Trophoblast cell (in vitro differentiated cells and primary cell): ENCODE data around the gene PRC1.

Experiments used
- DNase-seq, 2 donors: peaks; one replicate each; pipeline ENCODE4 v3.0.0-alpha.2; 2016
- H2AFZ ChIP-seq: 2 replicates; pipeline ENCODE4 v1.6.1; 2013; ENCODE audit warnings: low read length, moderate library complexity, mild to moderate bottlenecking; ENCODE audit not compliant: insufficient read depth, poor library complexity
- H2AK5ac ChIP-seq: 2 replicates; pipeline ENCODE4 v1.6.1; 2013; ENCODE audit warnings: mild to moderate bottlenecking, low read length
- H2BK120ac ChIP-seq: 2 replicates; pipeline ENCODE4 v1.6.1; 2013; ENCODE audit warnings: low read length, mild to moderate bottlenecking, moderate library complexity; ENCODE audit not compliant: insufficient read depth, poor library complexity
- H2BK12ac ChIP-seq: 2 replicates; pipeline ENCODE4 v1.6.1; 2013; ENCODE audit warnings: mild to moderate bottlenecking, low read length, moderate library complexity
- H2BK5ac ChIP-seq: 2 replicates; pipeline ENCODE4 v1.6.1; 2013; ENCODE audit warnings: low read length, low read depth, moderate library complexity, mild to moderate bottlenecking; ENCODE audit not compliant: poor library complexity
- H3K14ac ChIP-seq: 2 replicates; pipeline ENCODE4 v1.6.1; 2013; ENCODE audit warnings: mild to moderate bottlenecking, low read length
- H3K18ac ChIP-seq: 2 replicates; pipeline ENCODE4 v1.6.1; 2013; ENCODE audit warnings: mild to moderate bottlenecking, low read length
- H3K23ac ChIP-seq: 2 replicates; pipeline ENCODE4 v1.6.1; 2013; ENCODE audit warnings: low read length
- H3K27ac ChIP-seq: 2 replicates; pipeline ENCODE4 v1.5.1; 2013; ENCODE audit warnings: low read depth, mild to moderate bottlenecking, inconsistent platforms, low read length, moderate library complexity
- H3K27me3 ChIP-seq: 2 replicates; pipeline ENCODE4 v1.6.1; 2013; ENCODE audit warnings: inconsistent platforms, mild to moderate bottlenecking, low read length, moderate library complexity; ENCODE audit not compliant: insufficient read depth
- H3K36me3 ChIP-seq, 2 experiments: 1 replicate in 1 of 2; 2 replicates in 1 of 2; pipeline ENCODE4 v1.6.1; 2013; ENCODE audit warnings: low read length in 2 of 2, mild to moderate bottlenecking in 2 of 2, moderate library complexity in 1 of 2; ENCODE audit not compliant: insufficient read depth in 2 of 2, control insufficient read depth in 1 of 2
- H3K4ac ChIP-seq: 2 replicates; pipeline ENCODE4 v1.6.1; 2013; ENCODE audit warnings: low read depth, mild to moderate bottlenecking, low read length, moderate library complexity
- H3K4me1 ChIP-seq, 2 experiments: 1 replicate in 1 of 2; 2 replicates in 1 of 2; pipeline ENCODE4 v1.6.1; 2013; ENCODE audit warnings: low read length in 2 of 2, mild to moderate bottlenecking in 2 of 2, moderate library complexity in 1 of 2; ENCODE audit not compliant: insufficient read depth in 2 of 2, control insufficient read depth in 1 of 2
- H3K4me2 ChIP-seq: 2 replicates; pipeline ENCODE4 v1.6.1; 2013; ENCODE audit warnings: inconsistent platforms, mild to moderate bottlenecking, low read length, moderate library complexity
- H3K4me3 ChIP-seq: 2 replicates; pipeline ENCODE4 v1.5.1; 2013; ENCODE audit warnings: mild to moderate bottlenecking, low read depth, low read length, inconsistent platforms
- H3K79me1 ChIP-seq: one replicate; pipeline ENCODE4 v1.6.1; 2013; ENCODE audit warnings: low read length
- H3K79me2 ChIP-seq: 2 replicates; pipeline ENCODE4 v1.6.1; 2013; ENCODE audit warnings: low read length, mild to moderate bottlenecking; ENCODE audit not compliant: control insufficient read depth, insufficient read depth, poor library complexity
- H3K9ac ChIP-seq: 2 replicates; pipeline ENCODE4 v1.6.1; 2013; ENCODE audit warnings: mild to moderate bottlenecking, low read length
- H3K9me3 ChIP-seq: 2 replicates; pipeline ENCODE4 v1.6.1; 2013; ENCODE audit warnings: low read depth, mild to moderate bottlenecking, control low read depth, inconsistent platforms, low read length; ENCODE audit not compliant: insufficient read depth
- H4K12ac ChIP-seq: 2 replicates; pipeline ENCODE4 v1.6.1; 2013; ENCODE audit warnings: low read depth, mild to moderate bottlenecking, low read length, moderate library complexity
- H4K8ac ChIP-seq: 2 replicates; pipeline ENCODE4 v1.6.1; 2013; ENCODE audit warnings: low read depth, mild to moderate bottlenecking, low read length, moderate library complexity
- H4K91ac ChIP-seq: one replicate; pipeline ENCODE4 v1.6.1; 2013; ENCODE audit warnings: low read depth, mild to moderate bottlenecking, low read length, moderate library complexity
- WGBS: extraction: QIAGEN DNeasy Blood & Tissue Kit; methylation state at CpG from one replicate; pipeline ENCODE4 v1.1.7; 2013; ENCODE audit warnings: missing lambda C conversion rate; ENCODE audit not compliant: insufficient read length, insufficient coverage; ENCODE audit errors: extremely low coverage; 5-methylcytosine and 5-hydroxymethylcytosine counted together

Gene PRC1

GRCh38 chr15:90966262-90966661 is 28.1 kb downstream of the PRC1 start:
- Histone ChIP-seq H2AK5ac (no peak overlapping the region), H3K9ac (no peak overlapping the region), H3K36me3 (peaks cover 34 to 57% of the 10 kb centered on the region in 2 experiments), H3K4me3 (no peak overlapping the region), H4K8ac (no peak overlapping the region), H3K27me3 (no peaks in the 10 kb centered on the region), H3K23ac (no peak overlapping the region), H3K9me3 (peaks cover 4% of the 10 kb centered on the region), H3K18ac (no peak overlapping the region), H4K91ac (no peak overlapping the region), H3K4me1 (no peaks in the 10 kb centered on the region), H3K79me1 (no peaks in the 10 kb centered on the region), H2AFZ (no peak overlapping the region), H3K79me2 (no peaks in the 10 kb centered on the region), H2BK12ac (no peak overlapping the region), H3K4ac (no peak overlapping the region), H4K12ac (no peak overlapping the region), H2BK5ac (no peak overlapping the region), H3K4me2 (no peak overlapping the region), H3K27ac (no peak overlapping the region), H2BK120ac (no peak overlapping the region), H3K14ac (no peak overlapping the region)
- DNase-seq, result no peak
- no CpG with 5 or more reads among the region's 9 CpGs for WGBS

DNA sequence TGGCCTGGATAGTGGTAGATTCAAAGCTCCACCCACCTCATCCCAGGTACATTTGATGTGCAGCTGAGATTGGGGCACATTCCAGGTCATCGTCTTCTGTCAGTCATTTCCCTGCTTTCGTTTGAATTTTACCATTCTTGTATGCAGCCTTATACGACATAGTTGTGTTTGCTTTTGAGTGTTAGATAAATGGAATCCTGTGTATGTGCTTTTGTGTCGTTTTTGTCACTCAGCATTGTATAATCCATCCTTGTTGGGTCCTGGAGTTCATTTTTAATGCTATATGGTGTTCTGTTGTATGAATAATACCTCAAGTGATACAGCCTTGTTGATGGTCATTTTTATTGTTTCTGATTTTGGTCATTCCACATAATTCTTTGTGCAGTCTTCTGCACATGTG is 32.3 kb downstream of the PRC1 start:
- Histone ChIP-seq H3K23ac (no peak overlapping the region), H2AK5ac (no peak overlapping the region), H3K4ac (no peak overlapping the region), H2BK12ac (no peak overlapping the region), H3K4me3 (no peak overlapping the region), H3K14ac (no peak overlapping the region), H3K4me2 (no peak overlapping the region), H3K27me3 (no peaks in the 10 kb centered on the region), H2BK5ac (no peak overlapping the region), H3K4me1 (peaks cover 5% of the 10 kb centered on the region in 2 experiments), H4K91ac (no peak overlapping the region), H3K79me1 (peaks cover 2% of the 10 kb centered on the region), H3K36me3 (peaks cover 18 to 33% of the 10 kb centered on the region in 2 experiments), H3K18ac (no peak overlapping the region), H3K9me3 (peaks cover 4% of the 10 kb centered on the region), H3K27ac (no peak overlapping the region), H3K79me2 (peaks cover 2% of the 10 kb centered on the region), H4K8ac (no peak overlapping the region), H3K9ac (no peak overlapping the region), H2AFZ (no peak overlapping the region), H2BK120ac (no peak overlapping the region), H4K12ac (no peak overlapping the region)
- WGBS, result no CpG with 5 or more reads among the region's 4 CpGs
- no peak for DNase-seq

DNA sequence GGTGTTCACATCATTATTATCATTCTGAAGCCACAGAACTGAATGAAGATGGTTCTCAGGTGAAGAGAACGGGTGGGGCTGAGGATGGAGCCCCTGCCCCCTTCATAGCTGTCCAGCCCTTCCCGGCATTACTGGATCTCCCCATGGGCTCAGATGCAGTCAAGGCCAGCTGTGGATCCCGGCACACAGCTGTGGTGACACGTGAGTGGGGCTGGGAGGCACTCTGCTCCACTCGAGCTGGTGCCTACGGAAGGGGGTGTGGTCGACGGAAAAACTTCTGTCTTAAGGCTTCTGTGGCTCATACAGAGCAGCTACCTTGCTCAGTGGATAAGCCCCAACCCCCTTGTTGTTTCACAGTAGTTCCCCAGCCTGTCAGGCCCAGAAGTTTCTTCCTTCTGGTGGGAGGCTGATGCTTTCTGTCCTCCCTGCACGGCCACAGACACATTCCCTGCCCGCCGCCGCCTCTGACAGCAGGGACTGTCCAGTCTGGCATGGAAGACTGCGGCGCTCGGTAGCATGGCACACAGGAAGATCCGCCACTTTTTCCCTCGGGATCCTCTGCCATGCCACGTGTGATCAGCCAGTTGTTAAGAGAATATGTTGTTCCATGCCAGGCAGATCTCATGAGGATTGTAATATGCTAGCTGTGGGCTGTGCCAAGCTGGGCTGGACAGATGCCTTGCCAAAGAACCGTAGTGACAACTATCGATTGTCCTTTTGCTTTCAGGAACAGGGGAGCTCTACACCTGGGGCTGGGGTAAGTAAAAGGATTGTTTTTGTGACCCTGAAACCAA is 33.8 kb downstream of the PRC1 start:
- H4K8ac ChIP-seq, result no peak overlapping the region
- H2BK120ac ChIP-seq, result no peak overlapping the region
- peaks cover 12 to 23% of the 10 kb centered on the region in 2 experiments for H3K36me3 ChIP-seq
- no peak for DNase-seq
- no peak overlapping the region for H4K12ac ChIP-seq
- no peak overlapping the region for H2AK5ac ChIP-seq
- no peak overlapping the region for H3K4ac ChIP-seq
- peaks cover 3% of the 10 kb centered on the region for H3K79me1 ChIP-seq
- H3K27ac ChIP-seq, result no peak overlapping the region
- WGBS, result no CpG with 5 or more reads among the region's 20 CpGs
- no peak overlapping the region for H2AFZ ChIP-seq
- H2BK5ac ChIP-seq, result no peak overlapping the region
- H3K4me2 ChIP-seq, result no peak overlapping the region
- no peak overlapping the region for H3K4me3 ChIP-seq
- H3K79me2 ChIP-seq, result peaks cover 2% of the 10 kb centered on the region
- no peak overlapping the region for H3K9ac ChIP-seq
- no peak overlapping the region for H3K14ac ChIP-seq
- H3K23ac ChIP-seq, result no peak overlapping the region
- no peak overlapping the region for H4K91ac ChIP-seq
- H3K9me3 ChIP-seq, result peaks cover 2% of the 10 kb centered on the region
- peaks cover 8 to 9% of the 10 kb centered on the region in 2 experiments for H3K4me1 ChIP-seq
- H3K27me3 ChIP-seq, result no peaks in the 10 kb centered on the region
- no peak overlapping the region for H2BK12ac ChIP-seq
- H3K18ac ChIP-seq, result no peak overlapping the region

DNA sequence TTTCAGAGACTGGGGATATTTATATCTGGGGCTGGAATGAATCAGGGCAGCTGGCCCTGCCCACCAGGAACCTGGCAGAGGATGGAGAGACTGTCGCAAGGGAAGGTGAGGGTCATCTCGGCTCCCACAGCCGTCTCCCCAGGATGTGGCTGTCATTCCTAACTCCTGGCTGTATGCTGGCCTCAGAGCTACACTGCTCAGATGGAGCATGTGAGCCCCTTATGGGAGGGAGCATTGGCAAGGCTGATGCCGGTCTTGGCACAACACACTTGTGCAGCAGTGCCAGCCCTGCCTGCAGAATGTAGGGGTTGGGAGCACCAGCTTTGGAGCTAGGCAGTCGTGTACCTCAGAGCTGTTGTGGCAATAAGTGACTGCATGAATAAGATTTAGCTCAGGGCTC is 34.4 kb downstream of the PRC1 start:
- Histone ChIP-seq H3K4me3 (no peak overlapping the region), H2BK120ac (no peak overlapping the region), H2BK12ac (no peak overlapping the region), H4K91ac (no peak overlapping the region), H3K4ac (no peak overlapping the region), H3K9ac (no peak overlapping the region), H4K12ac (no peak overlapping the region), H3K79me2 (peaks cover 4% of the 10 kb centered on the region), H3K18ac (no peak overlapping the region), H3K36me3 (peaks cover 9 to 20% of the 10 kb centered on the region in 2 experiments), H4K8ac (no peak overlapping the region), H3K9me3 (peaks cover 2% of the 10 kb centered on the region), H3K23ac (no peak overlapping the region), H3K4me2 (no peak overlapping the region), H2AK5ac (no peak overlapping the region), H3K27me3 (no peaks in the 10 kb centered on the region), H2BK5ac (no peak overlapping the region), H3K27ac (no peak overlapping the region), H2AFZ (no peak overlapping the region), H3K14ac (no peak overlapping the region), H3K79me1 (peaks cover 5% of the 10 kb centered on the region), H3K4me1 (peaks cover 8 to 9% of the 10 kb centered on the region in 2 experiments)
- no CpG with 5 or more reads among the region's 5 CpGs for WGBS
- DNase-seq, result no peak
